ENCODE results near the gene LILRA6. TPM values are rescaled to one million over a fixed set of nuclear protein-coding genes. Genes with fewer than 3 reads are reported as not detected.

The LILRA6 gene
- total RNA-seq, 2 donors from 2014 or later = 0.23 TPM; not detected in 1

GRCh38 chr19:54268936-54269335 is 26.3 kb upstream of the LILRA6 start:
- intact Hi-C loops (cut with DNase I) = no loop called here
- H3K9me3 ChIP-seq = no peaks in the 10 kb centered on the region
- no peak overlapping the region for H3K4me3 ChIP-seq
- 68% methylated on average over 2 of the region's 2 CpGs for WGBS
- TF ChIP-seq CTCF (IDR thresholded peaks at IDR 0.05) (no peak), POLR2A (IDR thresholded peaks at IDR 0.05) (no peak), POLR2AphosphoS5 (IDR thresholded peaks at IDR 0.05) (no peak)
- no peak for DNase-seq (ENCODE audit: low spot score)
- no peaks in the 10 kb centered on the region for H3K4me1 ChIP-seq (replicated peaks)
- no peak overlapping the region for H3K27ac ChIP-seq
- H3K36me3 ChIP-seq = no peaks in the 10 kb centered on the region
- no peaks in the 10 kb centered on the region for H3K27me3 ChIP-seq (replicated peaks; ENCODE audit: insufficient read depth)

- no peak for TF ChIP-seq POLR2AphosphoS5 (IDR thresholded peaks at IDR 0.05)
- TF ChIP-seq CTCF (IDR thresholded peaks at IDR 0.05) = peak in 2 of 4 experiments; percentile 30 to 50
- H3K27ac ChIP-seq = no peak overlapping the region
- H3K4me3 ChIP-seq = no peak overlapping the region
- WGBS = 8% methylated on average over 6 of the region's 6 CpGs
- H3K27me3 ChIP-seq (replicated peaks; ENCODE audit: insufficient read depth) = no peaks in the 10 kb centered on the region
- no peaks in the 10 kb centered on the region for H3K4me1 ChIP-seq (replicated peaks)
- H3K9me3 ChIP-seq = no peaks in the 10 kb centered on the region
- H3K36me3 ChIP-seq = no peaks in the 10 kb centered on the region
- peak; percentile 35 for DNase-seq (ENCODE audit: low spot score)
- intact Hi-C loops (cut with DNase I) = no loop called here
Observed at GRCh38 chr19:54266133-54266532, 23.5 kb upstream of the LILRA6 start.

GRCh38 chr19:54262470-54262869 is 19.9 kb upstream of the LILRA6 start:
- Histone ChIP-seq H3K36me3 (no peaks in the 10 kb centered on the region), H3K4me1 (replicated peaks) (no peaks in the 10 kb centered on the region), H3K4me3 (no peak overlapping the region), H3K27ac (no peak overlapping the region), H3K9me3 (no peaks in the 10 kb centered on the region), H3K27me3 (replicated peaks; ENCODE audit: insufficient read depth) (no peaks in the 10 kb centered on the region)
- intact Hi-C loops (cut with DNase I) = no loop called here
- no peak for DNase-seq (ENCODE audit: low spot score)
- no peak for TF ChIP-seq POLR2A (IDR thresholded peaks at IDR 0.05)
- 87% methylated on average over 2 of the region's 2 CpGs for WGBS

GRCh38 chr19:54262066-54262465 is 19.5 kb upstream of the LILRA6 start:
- Histone ChIP-seq H3K4me1 (replicated peaks) (no peaks in the 10 kb centered on the region), H3K9me3 (no peaks in the 10 kb centered on the region), H3K36me3 (no peaks in the 10 kb centered on the region), H3K27me3 (replicated peaks; ENCODE audit: insufficient read depth) (no peaks in the 10 kb centered on the region), H3K4me3 (no peak overlapping the region), H3K27ac (no peak overlapping the region)
- 83% methylated on average over 11 of the region's 11 CpGs for WGBS
- intact Hi-C loops (cut with DNase I) = no loop called here
- DNase-seq (ENCODE audit: low spot score) = no peak
- no peak for TF ChIP-seq POLR2A (IDR thresholded peaks at IDR 0.05)
- no peak for TF ChIP-seq CTCF (IDR thresholded peaks at IDR 0.05)

- WGBS = 76% methylated on average over 9 of the region's 9 CpGs
- no peaks in the 10 kb centered on the region for H3K4me1 ChIP-seq (replicated peaks)
- intact Hi-C loops (cut with DNase I) = no loop called here
- H3K36me3 ChIP-seq = no peaks in the 10 kb centered on the region
- H3K27me3 ChIP-seq (replicated peaks; ENCODE audit: insufficient read depth) = peaks cover 11% of the 10 kb centered on the region
- TF ChIP-seq CTCF (IDR thresholded peaks at IDR 0.05) (no peak), POLR2AphosphoS5 (IDR thresholded peaks at IDR 0.05) (no peak)
- no peak within 1 kb of the TSS for H3K4me3 ChIP-seq
- no peak for DNase-seq (ENCODE audit: low spot score)
- H3K9me3 ChIP-seq = no peaks in the 10 kb centered on the region
- no peak within 1 kb of the TSS for H3K27ac ChIP-seq
Observed at GRCh38 chr19:54257116-54257480, 14.5 kb upstream of the LILRA6 start, which contains the start of gene LILRB5. Gene LILRB5, minus strand, starts transcription at chr19:54257273. Its CDS starts 80 bp downstream, at chr19:54257193.
